Measurements from ENCODE around the gene LIMS4.
"Not testable (repeated sequence)": the region's sequence is repeated elsewhere in the genome, so short reads cannot be mapped to it uniquely, and the experiment has no call there.

Gene LIMS4

DNA sequence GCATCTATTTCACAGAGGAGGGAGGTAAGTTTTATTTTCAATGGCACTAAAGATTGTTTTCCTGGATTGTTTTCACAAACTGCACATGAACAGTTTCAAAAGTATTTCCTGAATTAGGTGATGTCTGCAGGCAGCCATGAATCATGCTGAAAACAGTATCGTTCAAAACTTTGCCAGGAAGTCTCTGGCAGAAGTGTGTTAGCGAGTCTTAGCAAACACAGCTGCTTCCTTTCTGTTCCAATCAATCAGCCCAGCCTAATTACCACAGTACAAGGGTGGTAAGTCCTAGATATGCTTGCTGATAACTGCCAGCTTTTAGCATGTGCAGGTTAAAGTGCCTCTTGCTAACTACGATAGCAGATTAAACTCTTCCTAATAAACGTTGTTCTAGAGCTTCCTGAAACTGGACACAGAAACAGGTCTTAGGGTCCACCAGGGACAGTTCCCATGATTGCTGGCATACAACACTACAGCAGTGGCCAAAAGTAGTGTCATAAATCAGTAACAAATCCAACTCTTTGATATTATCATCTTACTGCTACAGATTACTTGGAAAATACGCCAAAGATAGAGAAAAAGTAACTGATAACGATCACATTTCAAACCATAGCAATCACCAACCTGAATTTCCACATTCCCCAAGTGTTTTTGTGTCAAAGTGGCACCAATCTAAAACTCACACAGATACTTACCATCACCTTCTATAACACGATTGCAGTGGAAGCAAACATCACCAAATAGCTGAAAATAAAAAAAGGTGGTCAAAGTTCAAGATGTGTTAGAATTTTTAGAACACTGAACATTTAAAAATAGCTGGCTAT, 23.3 kb downstream of the LIMS4 start:
- not testable (repeated sequence) for DNase-seq

DNA sequence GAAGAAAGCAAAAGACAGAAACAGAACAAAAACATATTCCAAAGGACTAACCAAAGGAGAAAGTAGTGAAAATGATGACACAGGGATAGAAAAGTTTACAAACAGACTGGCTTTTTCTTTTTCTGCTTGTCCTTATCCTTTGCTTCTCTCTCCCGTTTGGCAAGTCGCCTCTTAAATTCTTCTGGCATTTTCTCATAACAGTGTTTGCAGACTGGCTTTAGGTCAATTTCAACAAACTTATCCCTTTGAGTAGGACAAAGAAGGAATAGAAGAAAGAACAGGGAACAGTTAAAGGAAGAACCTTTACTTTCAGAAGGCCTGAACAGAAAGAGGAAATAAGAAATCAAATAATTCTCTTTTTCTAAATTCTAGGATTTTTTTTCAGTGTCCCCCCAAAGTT, 26.0 kb downstream of the LIMS4 start:
- not testable (repeated sequence) for DNase-seq

DNA sequence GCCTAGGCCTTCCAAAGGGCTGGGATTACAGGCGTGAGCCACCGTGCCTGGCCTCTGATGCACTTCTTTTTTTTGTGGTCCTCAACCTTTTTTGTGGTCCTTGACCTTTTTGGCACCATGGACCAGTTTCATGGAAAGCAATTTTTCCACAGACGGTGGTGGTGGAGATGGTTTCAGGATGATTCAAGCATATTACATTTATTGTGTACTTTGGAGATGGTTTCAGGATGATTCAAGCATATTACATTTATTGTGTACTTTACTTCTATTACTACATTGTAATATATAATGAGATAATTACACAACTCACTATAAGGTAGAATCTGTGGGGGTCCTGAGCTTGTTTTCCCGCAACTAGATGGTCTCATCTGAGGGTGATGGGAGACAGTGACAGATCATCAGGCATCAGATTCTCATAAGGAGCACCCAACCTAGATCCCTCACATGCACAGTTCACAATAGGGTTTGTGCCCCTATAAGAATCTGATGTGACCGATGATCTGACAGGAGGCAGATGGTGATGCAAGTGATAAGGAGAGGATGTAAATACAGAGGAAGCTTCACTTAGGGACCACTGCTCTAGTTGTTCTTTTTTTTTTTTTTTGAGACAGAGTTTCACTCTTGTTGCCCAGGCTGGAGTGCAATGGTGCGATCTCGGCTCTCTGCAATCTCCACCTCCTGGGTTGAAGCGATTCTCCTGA, 29.2 kb downstream of the LIMS4 start:
- DNase-seq: not testable (repeated sequence)

DNA sequence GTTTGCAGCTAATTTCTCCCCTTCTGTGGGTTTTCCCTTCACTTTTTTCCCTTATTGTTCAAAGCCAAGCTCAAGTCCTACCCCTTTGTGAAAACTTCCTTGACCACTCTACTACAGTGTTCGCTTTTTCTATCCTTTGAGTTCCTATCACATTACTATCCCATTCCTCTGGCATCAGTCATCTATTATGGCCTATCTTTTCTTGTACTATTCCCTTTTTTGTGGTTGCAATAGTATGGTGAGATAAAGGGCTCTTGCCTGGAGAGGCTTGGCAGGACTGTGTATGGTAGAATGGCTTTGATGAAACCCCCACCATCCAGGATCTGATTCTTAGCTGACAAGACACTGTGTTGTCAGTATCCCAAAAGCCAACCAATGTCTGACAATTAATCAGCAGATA, 30.7 kb downstream of the LIMS4 start:
- not testable (repeated sequence) for DNase-seq

DNA sequence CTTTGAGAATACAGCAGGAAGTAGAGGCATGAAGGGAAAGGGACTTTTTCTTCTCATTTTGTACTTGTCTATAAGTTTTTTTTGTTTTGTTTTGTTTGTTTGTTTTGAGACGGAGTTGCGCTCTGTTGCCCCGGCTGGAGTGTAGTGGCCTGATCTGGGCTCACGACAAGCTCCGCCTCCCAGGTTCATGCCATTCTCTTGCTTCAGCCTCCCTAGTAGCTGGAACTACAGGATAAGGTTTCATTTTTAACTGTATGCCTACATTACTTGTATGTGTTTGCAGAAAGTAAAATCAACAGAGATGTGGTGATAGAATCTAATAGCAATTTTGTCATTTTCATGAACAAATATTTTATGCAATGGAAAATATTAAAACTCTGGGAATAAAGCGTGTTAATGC, 38.1 kb downstream of the LIMS4 start:
- not testable (repeated sequence) for DNase-seq

DNA sequence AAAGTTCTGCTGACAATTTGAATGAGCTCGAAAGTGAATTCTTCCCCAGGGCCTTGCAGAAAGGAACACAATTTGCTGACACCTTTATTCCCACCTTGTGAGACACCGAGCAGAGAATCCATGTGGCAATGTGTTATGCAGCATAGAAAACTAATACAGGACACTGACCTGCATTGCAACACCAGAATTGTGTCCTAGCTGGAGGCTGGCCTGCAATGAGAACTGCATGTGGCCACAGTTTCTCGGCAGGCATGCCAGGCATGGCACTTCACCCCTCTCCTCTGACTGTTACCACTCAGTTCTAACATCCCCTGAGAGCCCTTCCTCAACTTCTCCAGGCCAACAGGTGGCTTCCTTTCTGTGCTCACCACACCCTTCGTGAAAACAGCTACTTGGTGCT, 46.9 kb downstream of the LIMS4 start:
- DNase-seq: not testable (repeated sequence)

DNA sequence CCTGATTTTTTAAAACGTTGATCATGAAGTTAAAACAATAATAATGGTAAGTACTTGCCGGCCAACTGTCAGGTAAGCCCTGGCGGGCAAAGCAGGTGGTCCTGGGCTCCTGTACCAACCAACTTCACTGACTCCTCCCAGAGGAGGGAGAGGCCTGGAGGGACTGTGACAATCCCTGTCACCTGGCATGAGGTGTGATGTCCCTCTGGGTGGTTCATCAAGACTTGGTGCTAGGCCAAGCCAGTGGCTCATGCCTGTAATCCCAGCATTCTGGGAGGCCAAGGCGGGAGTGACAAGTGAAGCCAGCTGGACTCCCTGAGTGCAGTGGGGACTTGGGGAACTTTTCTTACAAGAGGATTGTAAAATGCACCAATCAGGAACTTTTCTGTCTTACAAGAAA, 48.2 kb downstream of the LIMS4 start:
- not testable (repeated sequence) for DNase-seq

DNA sequence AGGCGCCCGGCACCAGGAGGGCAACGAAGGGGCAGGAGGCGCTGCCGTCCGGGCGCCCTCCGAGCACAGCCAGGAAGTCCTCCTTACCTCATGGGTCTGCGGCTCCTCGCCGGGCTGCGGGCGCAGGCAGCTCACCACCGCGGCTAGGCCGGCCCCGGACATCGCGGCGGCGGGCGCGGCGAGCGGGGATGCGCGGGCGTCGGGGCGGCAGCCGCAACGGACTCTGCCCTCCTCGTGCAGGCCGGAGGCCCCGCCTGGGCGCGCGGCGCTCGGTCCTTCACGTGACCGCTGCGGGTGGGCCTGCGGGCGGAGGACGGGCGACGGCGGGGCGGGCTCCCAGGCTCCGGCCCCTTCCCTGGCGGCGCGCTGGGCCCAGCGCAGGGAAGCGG, 49.0 kb downstream of the LIMS4 start:
- DNase-seq: not testable (repeated sequence)

DNA sequence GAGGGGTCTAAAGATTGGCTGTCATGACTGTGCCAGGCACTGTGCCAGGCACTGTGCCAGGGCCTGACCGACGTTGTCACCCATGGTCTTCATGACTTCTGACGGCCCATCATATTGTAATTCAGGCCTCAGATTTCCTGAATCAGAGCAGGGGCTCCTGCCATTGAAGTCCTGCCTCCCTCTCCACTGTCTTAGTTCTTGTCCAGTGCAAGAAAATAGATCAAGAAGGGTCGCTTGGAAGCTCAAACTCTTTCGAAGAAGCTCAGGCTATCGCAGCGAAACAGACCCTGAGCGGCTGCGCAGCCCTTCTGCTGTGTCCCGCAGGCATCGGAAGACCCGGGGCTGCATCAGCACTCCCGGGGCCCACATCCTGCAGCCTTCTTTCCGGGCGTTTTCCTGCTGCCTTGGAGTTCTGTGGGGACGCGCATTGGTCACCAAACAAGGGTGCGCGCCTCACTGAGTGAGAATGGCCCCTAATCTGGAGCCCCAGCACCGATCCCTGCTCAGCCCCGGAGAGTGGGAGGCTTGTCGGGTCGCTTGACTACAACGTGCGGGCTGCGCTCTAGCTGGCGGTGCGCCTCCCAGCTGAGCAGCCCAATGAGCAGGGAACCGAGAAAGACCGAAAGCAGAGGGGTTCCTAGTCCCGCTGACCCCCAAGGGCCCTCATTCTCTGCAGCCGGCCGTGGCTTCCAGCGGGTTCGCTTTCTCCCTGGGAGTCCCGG, 49.6 kb downstream of the LIMS4 start:
- not testable (repeated sequence) for DNase-seq

DNA sequence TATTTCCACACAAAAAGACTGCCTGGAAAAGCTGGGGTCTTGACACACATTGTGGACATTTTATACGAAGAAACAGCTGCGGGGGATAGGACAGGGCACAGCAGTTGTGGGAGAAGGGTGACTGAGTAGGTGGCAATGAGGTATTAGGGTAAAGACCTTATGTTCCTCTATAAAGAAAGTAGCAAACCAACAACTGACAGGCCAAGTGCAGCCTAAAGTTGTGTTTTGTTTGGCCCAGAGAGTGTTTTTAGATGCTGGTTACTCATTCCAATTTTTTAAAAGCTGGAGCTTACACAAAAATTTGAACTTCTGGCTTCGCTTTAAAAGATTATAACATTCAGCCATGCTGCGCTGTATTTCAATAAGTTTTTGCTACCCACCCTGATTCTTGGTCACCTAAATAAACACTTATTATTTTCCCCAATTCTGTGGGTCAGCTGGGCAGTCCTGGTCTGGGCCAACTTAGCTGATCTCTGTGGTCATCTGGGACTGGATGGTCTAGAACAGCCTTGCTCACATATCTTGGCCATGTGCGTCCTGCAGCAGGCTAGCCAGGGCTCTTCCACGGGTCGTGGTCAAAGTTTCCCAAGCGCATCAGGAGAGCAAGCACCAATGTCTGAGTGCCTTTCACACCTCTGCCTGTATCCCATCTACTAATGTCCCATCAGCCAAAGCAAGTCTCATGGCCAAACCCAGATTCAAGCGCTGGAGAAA, 51.8 kb downstream of the LIMS4 start:
- DNase-seq: not testable (repeated sequence)

DNA sequence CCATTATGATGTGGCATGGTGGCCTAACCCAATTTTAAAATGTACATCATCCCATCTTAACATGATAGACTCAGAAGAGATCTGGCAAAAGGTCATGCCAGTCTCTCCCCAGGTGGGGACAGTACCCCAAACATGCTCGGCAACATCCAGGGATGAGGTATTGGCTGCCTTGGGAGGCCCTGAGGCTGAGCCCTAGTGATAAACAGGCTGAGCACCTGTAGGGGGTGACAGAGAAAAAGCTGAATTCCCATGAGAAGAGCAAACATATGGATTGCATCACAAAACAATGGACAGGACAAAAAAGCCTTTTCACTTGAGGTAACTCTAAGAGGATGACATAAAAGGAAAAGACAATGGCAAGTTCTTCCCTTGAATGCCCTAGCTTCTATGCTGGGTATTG, 65.5 kb downstream of the LIMS4 start:
- DNase-seq: not testable (repeated sequence)

DNA sequence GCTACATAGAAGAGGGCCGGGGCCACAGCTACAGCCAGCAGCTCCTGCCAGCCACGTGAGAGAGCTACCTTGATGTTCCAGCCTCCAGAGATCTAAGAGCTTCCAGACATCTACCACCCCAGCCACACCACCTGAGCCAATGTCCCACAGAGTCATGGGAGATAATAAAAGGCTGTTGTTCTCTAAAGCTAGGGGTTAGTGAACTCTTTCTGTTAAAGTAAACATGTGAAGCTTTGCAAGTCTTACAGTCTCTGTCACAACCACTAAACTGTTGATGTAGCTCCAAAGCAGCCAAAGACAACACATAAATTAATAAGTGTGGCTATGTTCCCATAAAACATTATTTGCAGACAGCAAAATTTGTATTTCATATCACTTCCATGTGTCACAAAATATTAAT, 67.6 kb downstream of the LIMS4 start:
- DNase-seq: not testable (repeated sequence)

DNA sequence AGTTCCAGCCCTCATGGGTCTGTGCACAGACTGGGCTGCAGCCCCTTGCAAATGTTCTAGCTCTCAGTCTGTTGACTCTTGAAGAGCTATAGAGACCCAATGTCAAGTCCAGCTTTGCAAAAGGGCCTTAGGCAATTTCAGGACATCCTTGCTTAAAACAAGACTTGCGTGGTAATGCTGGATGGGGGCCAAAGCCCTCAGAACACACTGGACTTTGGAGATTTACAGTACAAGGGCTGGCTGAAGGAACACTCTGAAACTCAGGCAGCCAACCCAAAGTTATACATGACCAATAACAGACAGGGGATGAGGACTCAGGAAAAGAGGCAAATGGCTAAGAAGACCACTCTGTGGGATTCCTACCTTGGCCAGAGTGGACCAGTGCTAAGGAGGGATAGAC, 68.4 kb downstream of the LIMS4 start:
- DNase-seq: not testable (repeated sequence)

DNA sequence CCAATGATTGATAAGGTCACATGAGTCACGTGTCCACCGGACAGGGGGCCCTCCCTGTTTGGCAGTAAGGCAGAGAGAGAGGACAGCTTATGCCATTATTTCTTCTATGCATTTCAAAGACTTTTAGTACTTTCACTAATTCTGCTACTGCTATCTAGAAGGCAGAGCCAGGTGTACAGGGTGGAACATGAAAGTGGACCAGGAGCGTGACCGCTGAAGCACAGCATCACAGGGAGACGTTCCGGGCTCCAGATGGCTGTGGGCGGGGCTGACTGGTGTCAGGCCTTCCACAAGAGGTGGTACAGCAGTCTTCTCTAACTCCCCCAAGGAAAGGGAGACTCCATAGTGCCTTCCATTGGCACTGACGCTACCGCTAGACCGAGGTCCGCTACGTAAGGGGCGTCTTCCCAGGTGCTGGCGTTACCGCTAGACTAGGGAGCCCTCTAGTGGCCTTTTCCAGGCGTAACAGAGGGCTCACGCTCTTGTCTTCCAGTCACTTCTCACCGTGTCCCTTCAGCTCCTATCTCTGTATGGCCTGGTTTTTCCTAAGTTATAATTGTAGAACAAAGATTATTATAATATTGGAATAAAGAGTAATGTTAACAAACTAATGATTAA, 71.5 kb downstream of the LIMS4 start:
- not testable (repeated sequence) for DNase-seq

DNA sequence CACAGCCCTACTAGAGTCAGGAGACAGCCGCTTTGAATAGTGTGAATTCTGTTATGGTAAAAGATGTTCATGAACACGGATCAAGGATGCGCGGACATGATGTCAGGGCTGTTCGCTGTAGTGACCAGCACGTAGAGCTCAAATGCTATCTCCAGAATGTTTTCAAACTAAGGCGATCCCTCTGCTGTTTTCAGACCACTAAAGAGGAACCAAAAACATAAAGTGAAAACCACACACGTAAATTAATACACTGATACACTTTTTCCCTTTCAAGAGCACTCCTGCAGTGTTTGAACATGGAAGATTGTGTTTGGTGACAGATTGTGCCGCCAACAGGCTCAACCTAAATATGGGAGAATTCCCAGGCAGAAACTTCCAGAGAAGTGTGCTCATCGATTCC, 73.2 kb downstream of the LIMS4 start:
- DNase-seq: not testable (repeated sequence)

DNA sequence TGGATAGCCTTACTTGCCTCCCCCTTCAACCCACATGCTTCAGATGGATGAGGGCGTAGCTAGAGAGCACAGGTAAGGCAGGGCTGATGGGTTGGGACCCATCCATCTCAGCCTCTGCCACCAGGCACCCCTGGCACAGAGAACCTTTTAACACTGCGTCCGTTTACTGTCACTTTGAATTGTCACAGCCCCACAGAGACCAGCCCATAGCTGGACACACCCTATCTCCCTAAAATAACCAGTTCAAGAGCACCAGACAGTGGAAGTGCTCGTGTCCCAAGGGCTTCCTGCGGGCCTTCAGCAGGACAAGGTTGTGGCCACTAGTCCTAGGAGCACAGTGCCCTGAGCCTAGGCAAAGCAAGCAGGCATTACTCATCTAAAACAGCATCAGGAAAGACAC, 76.6 kb downstream of the LIMS4 start:
- not testable (repeated sequence) for DNase-seq
